Amniotic epithelial cell (primary cell): ENCODE results near the gene NDUFAF4.

Experiments used
- DNase-seq: peaks from one replicate; pipeline ENCODE4 v3.0.0-alpha.2; 2010; ENCODE audit warnings: low read depth

Gene NDUFAF4

GRCh38 chr6:96897396-96898240, at the start of gene NDUFAF4:
TSS of gene NDUFAF4 (minus strand) at chr6:96897891. CDS start at chr6:96897801, 90 bp downstream.
- DNase-seq = peak; percentile 86

- DNase-seq = no peak
These were observed 49.4 kb upstream of the NDUFAF4 start for GRCh38 chr6:96947055-96947454.

GRCh38 chr6:96943555-96944215, 46.0 kb upstream of the NDUFAF4 start:
- no peak for DNase-seq

- no peak for DNase-seq
These were observed 45.0 kb upstream of the NDUFAF4 start for GRCh38 chr6:96942676-96943075.

GRCh38 chr6:96940322-96940721, 42.6 kb upstream of the NDUFAF4 start:
- DNase-seq = peak; percentile 3

GRCh38 chr6:96939007-96939805, 41.5 kb upstream of the NDUFAF4 start:
- peak; percentile 59 for DNase-seq

GRCh38 chr6:96934087-96934486, 36.4 kb upstream of the NDUFAF4 start:
- DNase-seq = no peak

- DNase-seq = no peak
These were observed 33.5 kb upstream of the NDUFAF4 start for GRCh38 chr6:96931198-96931597.

GRCh38 chr6:96929741-96930140, 32.0 kb upstream of the NDUFAF4 start:
- DNase-seq = no peak

GRCh38 chr6:96927660-96928059, 30.0 kb upstream of the NDUFAF4 start:
- DNase-seq = no peak

GRCh38 chr6:96926425-96926824, 28.7 kb upstream of the NDUFAF4 start:
- DNase-seq = peak; percentile 43

GRCh38 chr6:96925290-96925687, 27.6 kb upstream of the NDUFAF4 start:
- DNase-seq = no peak

- no peak for DNase-seq
These were observed 26.3 kb upstream of the NDUFAF4 start for GRCh38 chr6:96923871-96924493.

- DNase-seq = no peak
These were observed 25.7 kb upstream of the NDUFAF4 start for GRCh38 chr6:96923400-96923799.

- no peak for DNase-seq
These were observed 19.4 kb upstream of the NDUFAF4 start for GRCh38 chr6:96917098-96917497.

GRCh38 chr6:96913621-96914020, 15.9 kb upstream of the NDUFAF4 start:
- no peak for DNase-seq

GRCh38 chr6:96911751-96912150, 14.1 kb upstream of the NDUFAF4 start:
- no peak for DNase-seq

GRCh38 chr6:96911171-96911570, 13.5 kb upstream of the NDUFAF4 start:
- no peak for DNase-seq

GRCh38 chr6:96909811-96910210, 12.1 kb upstream of the NDUFAF4 start:
- no peak for DNase-seq

GRCh38 chr6:96907498-96907897, 9.8 kb upstream of the NDUFAF4 start:
- peak; percentile 21 for DNase-seq

- DNase-seq = no peak
These were observed 3.2 kb upstream of the NDUFAF4 start for GRCh38 chr6:96900873-96901272.

GRCh38 chr6:96899451-96899998, 1.8 kb upstream of the NDUFAF4 start:
- no peak for DNase-seq
